Activated CD8-positive, alpha-beta memory T cell treated with anti-CD3 and anti-CD28 coated beads, Interleukin-2, amount 50 U/mL, for 1 hour (primary cell): ENCODE measurements around the gene EEF1A1.

Experiments used
- DNase-seq: peaks from one replicate; pipeline ENCODE4 v3.0.0-alpha.2; 2020; ENCODE audit errors: extremely low read depth

EEF1A1 gene

GRCh38 chr6:73505142-73505541 lies 15.7 kb downstream of the EEF1A1 start:
- DNase-seq, result no peak

DNA sequence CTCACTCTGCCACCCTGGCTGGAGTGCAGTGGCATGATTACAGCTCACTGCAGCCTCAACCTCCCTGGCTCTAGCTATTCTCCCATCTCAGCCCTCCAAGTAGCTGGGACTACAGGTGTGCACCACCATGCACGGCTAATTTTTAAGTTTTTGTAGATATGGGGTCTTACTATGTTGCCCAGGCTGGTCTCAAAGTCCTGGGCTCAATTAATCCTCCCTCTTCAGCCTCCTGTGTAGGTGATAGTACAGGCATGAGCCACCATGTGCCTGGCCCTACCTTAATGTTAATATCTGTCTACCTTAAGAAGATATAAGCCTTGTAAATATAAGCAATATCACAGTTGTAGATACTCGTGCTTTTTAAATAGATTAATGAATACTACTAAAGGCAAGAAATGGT lies 16.7 kb downstream of the EEF1A1 start:
- no peak for DNase-seq

GRCh38 chr6:73503027-73503772 lies 17.6 kb downstream of the EEF1A1 start:
- no peak for DNase-seq

- no peak for DNase-seq
These were observed 22.9 kb downstream of the EEF1A1 start for GRCh38 chr6:73497915-73498314.

DNA sequence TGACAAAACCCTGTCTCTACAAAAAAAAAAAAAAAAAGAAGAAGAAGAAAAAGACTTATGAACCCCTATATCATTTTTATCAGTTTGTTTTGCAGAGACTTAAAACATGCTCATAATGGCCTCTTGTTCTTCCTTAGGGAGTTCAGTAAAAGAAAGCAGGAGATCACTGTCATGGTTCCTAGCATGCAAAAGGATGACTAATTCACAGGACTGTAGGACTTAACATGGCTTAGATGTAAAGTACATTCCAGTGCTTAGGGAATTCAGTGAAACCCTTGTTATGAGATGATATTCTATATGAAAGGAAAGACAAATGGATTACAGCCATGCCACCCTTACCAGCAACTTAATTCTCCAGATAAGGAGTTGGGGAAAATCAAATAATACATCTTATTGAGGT lies 29.5 kb downstream of the EEF1A1 start:
- no peak for DNase-seq

DNA sequence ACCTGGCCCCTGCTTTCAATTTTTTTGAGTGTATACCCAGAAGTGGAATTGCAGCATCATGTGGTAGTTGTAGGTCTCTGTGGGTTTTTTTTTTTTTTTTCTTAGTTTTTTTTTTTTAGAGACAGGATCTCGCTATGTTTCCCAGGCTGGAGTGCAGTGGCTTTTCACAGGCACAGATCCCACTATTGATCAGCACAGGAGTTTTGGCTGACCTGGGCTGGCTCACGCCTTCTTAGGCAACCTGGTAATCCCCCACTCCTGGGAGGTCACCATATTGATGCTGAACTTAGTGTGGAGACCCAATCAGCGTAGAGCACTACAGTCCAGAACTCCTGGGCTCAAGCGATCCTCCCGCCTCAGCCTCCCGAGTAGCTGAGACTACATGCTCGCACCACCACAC lies 33.4 kb downstream of the EEF1A1 start:
- DNase-seq, result no peak

DNA sequence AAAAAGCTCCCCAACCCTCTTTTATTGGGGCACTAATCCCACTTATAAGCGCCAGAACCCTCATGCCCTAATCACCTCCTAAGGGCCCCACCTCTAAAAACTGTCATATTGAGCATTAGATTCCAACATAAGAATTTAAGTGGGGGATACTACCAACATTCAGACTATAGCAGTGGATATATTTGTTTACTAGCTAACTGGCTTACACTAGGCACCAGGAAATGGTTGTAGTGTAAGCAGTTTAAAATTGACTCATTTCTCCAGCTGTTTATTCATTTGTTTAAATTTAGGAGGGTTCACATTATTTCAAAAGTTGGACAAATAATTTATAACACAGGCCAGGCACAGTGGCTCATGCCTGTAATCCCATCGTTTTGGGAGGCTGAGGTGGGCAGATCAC lies 36.4 kb downstream of the EEF1A1 start:
- DNase-seq, result no peak

- no peak for DNase-seq
These were observed 38.9 kb downstream of the EEF1A1 start for GRCh38 chr6:73481969-73482368.

DNA sequence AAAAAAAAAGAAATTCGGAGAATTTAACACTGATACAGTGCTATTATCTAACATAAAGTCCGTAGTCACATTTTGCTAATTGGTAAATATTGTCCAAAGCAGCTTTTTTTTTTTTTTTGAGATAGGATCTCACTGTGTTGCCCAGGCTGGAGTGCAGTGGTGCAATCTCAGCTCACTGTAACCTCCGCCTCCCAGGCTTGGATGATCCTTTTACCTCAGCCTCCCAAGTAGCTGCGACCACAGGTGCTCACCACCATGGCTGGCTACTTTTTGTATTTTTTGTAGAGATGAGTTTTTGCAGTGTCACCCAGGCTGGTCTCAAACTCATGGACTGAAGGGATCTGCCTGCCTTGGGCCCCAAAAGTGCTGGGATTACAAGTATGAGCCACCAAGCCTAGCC lies 43.4 kb downstream of the EEF1A1 start:
- no peak for DNase-seq

GRCh38 chr6:73476723-73477122 lies 44.1 kb downstream of the EEF1A1 start:
- no peak for DNase-seq

- DNase-seq, result no peak
These were observed 49.0 kb downstream of the EEF1A1 start for GRCh38 chr6:73471686-73472290.
